H1 (cell line): Measurements from ENCODE around the gene SLC39A6. TPM values are rescaled to one million over a fixed set of nuclear protein-coding genes. Genes with fewer than 3 reads are reported as not detected.

ENCODE experiments used
- CTCF ChIA-PET: fragments of 300-600 bp; sonication (Branson Sonifier 250); formaldehyde crosslinking; loops from one replicate; lab custom pipeline; 2021; ENCODE audit not compliant: partially characterized antibody; lab: Charles Lee
- POLR2A ChIA-PET: fragments of 300-600 bp; sonication (Branson Sonifier 250); formaldehyde crosslinking; loops from one replicate; lab custom pipeline; 2021; ENCODE audit warnings: inconsistent platforms; ENCODE audit not compliant: partially characterized antibody; lab: Charles Lee
- DNase-seq, 2 experiments: peaks; one replicate each; pipeline versions ENCODE4 v3.0.0 to v3.0.0-alpha.2; 2010 to 2022; ENCODE audit warnings: low spot score in 2 of 2, low read depth in 1 of 2, mixed read lengths in 1 of 2
- FAIRE-seq: peaks from 2 replicates; lab custom pipeline; 2011; peaks lifted over from hg19 to GRCh38; lab: Jason Lieb, UNC
- H2AFZ ChIP-seq: 2 replicates; pipeline ENCODE4 v1.8.1; 2012; ENCODE audit warnings: low read length, inconsistent platforms
- H2AK5ac ChIP-seq: 2 replicates; pipeline ENCODE4 v1.6.1; 2013; ENCODE audit warnings: low read depth, low read length
- H2BK120ac ChIP-seq: replicated peaks from 2 replicates; pipeline ENCODE3; 2013; ENCODE audit warnings: low read depth, low read length, inconsistent platforms
- H2BK12ac ChIP-seq: 2 replicates; pipeline ENCODE4 v1.6.1; 2013; ENCODE audit warnings: low read depth, low read length
- H2BK15ac ChIP-seq: 2 replicates; pipeline ENCODE4 v1.6.1; 2013; ENCODE audit warnings: low read length
- H2BK20ac ChIP-seq: 2 replicates; pipeline ENCODE4 v1.6.1; 2013; ENCODE audit warnings: low read length
- H2BK5ac ChIP-seq: 2 replicates; pipeline ENCODE4 v1.6.1; 2013; ENCODE audit warnings: low read depth, low read length
- H3K14ac ChIP-seq: 2 replicates; pipeline ENCODE4 v1.6.1; 2013; ENCODE audit warnings: inconsistent platforms; ENCODE audit not compliant: insufficient read length
- H3K18ac ChIP-seq: 2 replicates; pipeline ENCODE4 v1.6.1; 2013; ENCODE audit warnings: low read length; ENCODE audit errors: extremely low read depth
- H3K23ac ChIP-seq: 2 replicates; pipeline ENCODE4 v1.6.1; 2013; ENCODE audit warnings: inconsistent platforms; ENCODE audit not compliant: insufficient read length
- H3K23me2 ChIP-seq: 2 replicates; pipeline ENCODE4 v1.6.1; 2013; ENCODE audit warnings: low read depth, low read length
- H3K27ac ChIP-seq: 2 replicates; pipeline ENCODE4 v1.6.1; 2011; ENCODE audit warnings: low read depth, low read length, inconsistent platforms
- H3K27me3 ChIP-seq, 4 experiments: replicated peaks in 1 of 4; 1 replicate in 1 of 4; 2 replicates in 3 of 4; pipeline versions ENCODE4 v1.6.1 to v1.8.1; 2011 to 2013; ENCODE audit warnings: low read length in 3 of 4, mild to moderate bottlenecking in 3 of 4, inconsistent platforms in 2 of 4, mixed read lengths in 2 of 4, moderate library complexity in 1 of 4; ENCODE audit not compliant: control insufficient read depth in 3 of 4, insufficient read depth in 3 of 4; ENCODE audit errors: extremely low read depth in 1 of 4
- H3K36me3 ChIP-seq, 4 experiments: 2 replicates each; pipeline versions ENCODE4 v1.6.1 to v1.8.1; 2011 to 2013; ENCODE audit warnings: mild to moderate bottlenecking in 4 of 4, low read length in 3 of 4, moderate library complexity in 2 of 4, control low read depth in 1 of 4, inconsistent platforms in 1 of 4; ENCODE audit not compliant: insufficient read depth in 4 of 4, control insufficient read depth in 2 of 4
- H3K4ac ChIP-seq: replicated peaks from 2 replicates; pipeline ENCODE3; 2013; ENCODE audit warnings: low read length, low read depth, mixed read lengths, inconsistent platforms; ENCODE audit not compliant: insufficient read length
- H3K4me1 ChIP-seq, 4 experiments: replicated peaks in 1 of 4; 1 replicate in 1 of 4; 2 replicates in 3 of 4; pipeline versions ENCODE4 v1.6.1 to v1.8.1; 2011 to 2013; ENCODE audit warnings: low read length in 3 of 4, inconsistent platforms in 2 of 4, mixed read lengths in 1 of 4; ENCODE audit not compliant: insufficient read depth in 4 of 4, control insufficient read depth in 3 of 4
- H3K4me2 ChIP-seq, 2 experiments: 2 replicates each; pipeline versions ENCODE4 v1.6.1 to v1.8.1; 2011 to 2013; ENCODE audit warnings: low read depth in 2 of 2, low read length in 2 of 2, control low read depth in 1 of 2, inconsistent platforms in 1 of 2, mild to moderate bottlenecking in 1 of 2; ENCODE audit not compliant: insufficient read depth in 1 of 2
- H3K4me3 ChIP-seq, 4 experiments: fragments of 200-600, 300-600 bp in 1 of 4; sonication (generic), shearing (Covaris generic), sonication (Bioruptor Twin) in 1 of 4; 2 replicates each; pipeline versions ENCODE4 v1.5.1 to v1.8.1; 2011 to 2016; ENCODE audit warnings: low read length in 4 of 4, low read depth in 3 of 4, control low read depth in 2 of 4, inconsistent platforms in 2 of 4, mild to moderate bottlenecking in 2 of 4, mixed read lengths in 1 of 4, moderate library complexity in 1 of 4; ENCODE audit not compliant: insufficient read depth in 2 of 4; ENCODE audit errors: extremely low read depth in 1 of 4
- H3K56ac ChIP-seq: replicated peaks from 2 replicates; pipeline ENCODE3; 2013; ENCODE audit warnings: low read depth, mild to moderate bottlenecking, mixed read lengths, low read length, inconsistent platforms; ENCODE audit not compliant: insufficient read length
- H3K79me1 ChIP-seq: 2 replicates; pipeline ENCODE4 v1.6.1; 2013; ENCODE audit warnings: low read depth, low read length, control low read depth
- H3K79me2 ChIP-seq, 2 experiments: 2 replicates each; pipeline versions ENCODE4 v1.6.1 to v1.8.1; 2012 to 2013; ENCODE audit warnings: low read length in 2 of 2, mild to moderate bottlenecking in 2 of 2, inconsistent platforms in 1 of 2; ENCODE audit not compliant: insufficient read depth in 2 of 2, control insufficient read depth in 1 of 2
- H3K9ac ChIP-seq, 4 experiments: replicated peaks in 1 of 4; 1 replicate in 1 of 4; 2 replicates in 3 of 4; pipeline versions ENCODE4 v1.6.1 to v1.8.1; 2011 to 2013; ENCODE audit warnings: low read depth in 3 of 4, low read length in 3 of 4, control low read depth in 2 of 4, mild to moderate bottlenecking in 2 of 4, moderate library complexity in 2 of 4, inconsistent platforms in 1 of 4; ENCODE audit errors: extremely low read depth in 1 of 4
- H3K9me3 ChIP-seq, 2 experiments: 2 replicates each; pipeline versions ENCODE4 v1.6.1 to v1.8.1; 2012 to 2013; ENCODE audit warnings: mild to moderate bottlenecking in 2 of 2, moderate library complexity in 2 of 2, control low read depth in 1 of 2, inconsistent platforms in 1 of 2, low read depth in 1 of 2, low read length in 1 of 2, mixed read lengths in 1 of 2; ENCODE audit not compliant: insufficient read depth in 2 of 2
- H4K20me1 ChIP-seq, 2 experiments: replicated peaks in 1 of 2; 2 replicates each; pipeline versions ENCODE3 to v1.8.1; 2011 to 2013; ENCODE audit warnings: inconsistent platforms in 2 of 2, low read length in 2 of 2, mild to moderate bottlenecking in 1 of 2; ENCODE audit not compliant: insufficient read depth in 2 of 2, control insufficient read depth in 1 of 2
- H4K5ac ChIP-seq: 2 replicates; pipeline ENCODE4 v1.6.1; 2013; ENCODE audit warnings: low read length, low read depth, mixed read lengths, inconsistent platforms; ENCODE audit not compliant: insufficient read length
- H4K8ac ChIP-seq: 2 replicates; pipeline ENCODE4 v1.8.0; 2013; ENCODE audit warnings: mild to moderate bottlenecking, moderate library complexity, low read length, inconsistent platforms; ENCODE audit not compliant: insufficient read depth; ENCODE audit errors: extremely low read depth
- H4K91ac ChIP-seq: replicated peaks from 2 replicates; pipeline ENCODE3; 2013; ENCODE audit warnings: low read length, mixed read lengths, inconsistent platforms; ENCODE audit not compliant: insufficient read length
- JUND ChIP-seq: IDR thresholded peaks from 2 replicates; pipeline ENCODE4 v1.6.1; 2011; ENCODE audit warnings: mild to moderate bottlenecking, improper control_type of control experiment, low read length
- WGBS, 2 experiments: shearing (Covaris generic) in 1 of 2; methylation state at CpG; one replicate each; pipeline versions ENCODE4 v1.1.6 to v1.1.7; 2013 to 2015; ENCODE audit warnings: low lambda C conversion rate in 2 of 2, mixed read lengths in 2 of 2, inconsistent platforms in 1 of 2, low coverage in 1 of 2, missing lambda C conversion rate in 1 of 2; ENCODE audit not compliant: insufficient replicate concordance in 2 of 2, insufficient coverage in 1 of 2, insufficient read length in 1 of 2; ENCODE audit errors: extremely low coverage in 1 of 2, missing lambda C conversion rate in 1 of 2; 5-methylcytosine and 5-hydroxymethylcytosine counted together
- polyA plus RNA-seq, 7 experiments: library from polyadenylated mRNA; depleted of rRNA in 3 of 7; stranded (reverse) in 5 of 7; unstranded in 2 of 7; fragments of >200 nt in 5 of 7; fragments of 200-250 nt in 2 of 7; gene quantifications; 1 replicate in 5 of 7; 2 replicates in 1 of 7; 4 replicates in 1 of 7; pipeline versions ENCODE4 v1.2.1 to v1.2.3, GENCODE V29; 2011 to 2013; ENCODE audit warnings: missing spikeins in 2 of 7, mixed read lengths in 2 of 7
- total RNA-seq: library from RNA; stranded (reverse); fragmentation: NEBNext Ultra II Directional; extraction: Animal tissue kit (Norgen Biotek cat#: 25700); gene quantifications from 2 replicates; pipeline ENCODE4 v1.2.1, GENCODE V29; 2021

Gene SLC39A6
- total and polyA plus RNA-seq, 2 of the 8 experiments (the other 6 are each of a cell fraction or from before 2014, with no cell fraction given), result 36.8 to 55.4 TPM

DNA sequence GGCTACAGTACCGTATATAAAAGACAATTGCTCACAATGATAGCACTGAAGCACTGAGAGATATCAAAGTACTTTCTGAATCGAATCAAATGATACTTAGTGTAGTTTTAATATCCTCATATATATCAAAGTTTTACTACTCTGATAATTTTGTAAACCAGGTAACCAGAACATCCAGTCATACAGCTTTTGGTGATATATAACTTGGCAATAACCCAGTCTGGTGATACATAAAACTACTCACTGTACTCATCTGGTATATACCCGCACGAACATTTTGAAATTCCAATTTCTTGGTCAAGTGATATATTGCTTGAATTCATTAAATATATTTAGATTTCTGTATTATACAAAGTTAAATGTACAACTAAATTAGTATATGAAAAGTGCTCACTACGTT, 20.5 kb downstream of the SLC39A6 start:
- no peak for TF ChIP-seq JUND
- TF ChIP-seq, all 59 proteins: peak for 0
- H3K27me3 ChIP-seq, result no peaks in the 10 kb centered on the region
- ChIA-PET CTCF (interaction anchor here (1.0 to 1.9 kb wide), 3 partner anchors 12 to 92 kb away, joined by 3 to 11 read pairs (median 3); no protein-coding TSS in a partner anchor), POLR2A (interaction anchor here (0.6 to 2.1 kb wide), 3 partner anchors 20 to 87 kb away, joined by 3 to 7 read pairs (median 4); partner anchors contain the start of genes ELP2 and SLC39A6)
- no peak overlapping the region for H3K4me3 ChIP-seq
- no peak overlapping the region for H2BK15ac ChIP-seq
- H3K9me3 ChIP-seq, result no peaks in the 10 kb centered on the region
- H3K4ac ChIP-seq, result no peak overlapping the region
- H3K23ac ChIP-seq, result no peak overlapping the region
- H3K23me2 ChIP-seq, result no peaks in the 10 kb centered on the region
- H3K56ac ChIP-seq, result no peak overlapping the region
- no peak overlapping the region for H3K14ac ChIP-seq
- 95% methylated on average over 5 of the region's 5 CpGs; no CpG with 5 or more reads in 1 of the 2 experiments for WGBS, 2 experiments
- H4K5ac ChIP-seq, result no peak overlapping the region
- FAIRE-seq, result no peak
- H2BK120ac ChIP-seq, result no peak overlapping the region
- H3K18ac ChIP-seq, result no peak overlapping the region
- H3K27ac ChIP-seq, result no peak overlapping the region
- H3K9ac ChIP-seq, result no peak overlapping the region
- H2BK12ac ChIP-seq, result no peak overlapping the region
- peaks cover 6 to 33% (median 21%) of the 10 kb centered on the region in 4 experiments; a peak in 7 of 8 replicates for H3K36me3 ChIP-seq
- H4K20me1 ChIP-seq, result no peaks in the 10 kb centered on the region
- H4K91ac ChIP-seq, result no peak overlapping the region
- H2AFZ ChIP-seq, result no peak overlapping the region
- no peaks in the 10 kb centered on the region for H3K4me1 ChIP-seq
- no peak overlapping the region for H2BK20ac ChIP-seq
- H4K8ac ChIP-seq, result no peak overlapping the region
- H2BK5ac ChIP-seq, result no peak overlapping the region
- DNase-seq, result no peak
- H3K79me2 ChIP-seq, result no peaks in the 10 kb centered on the region
- H3K4me2 ChIP-seq, result no peak overlapping the region
- no peaks in the 10 kb centered on the region for H3K79me1 ChIP-seq
- no peak overlapping the region for H2AK5ac ChIP-seq
